Measurements from ENCODE around the gene CPPED1.
"Not testable (repeated sequence)": the region's sequence is repeated elsewhere in the genome, so short reads cannot be mapped to it uniquely, and the experiment has no call there.

- TF ChIP-seq CTCF, EZH2, EZH2phosphoT487 (IDR thresholded peaks at IDR 0.05): not testable (repeated sequence)
Measured at GRCh38 chr16:12766208-12766607, 37.5 kb downstream of the CPPED1 start.
